ENCODE results near the gene PLS3. TPM values are rescaled to one million over a fixed set of nuclear protein-coding genes. Genes with fewer than 3 reads are reported as not detected.

PLS3 gene
- total RNA-seq, 4 donors from 2014 or later: 76.8 to 84.0 (median 80.8) TPM

DNA sequence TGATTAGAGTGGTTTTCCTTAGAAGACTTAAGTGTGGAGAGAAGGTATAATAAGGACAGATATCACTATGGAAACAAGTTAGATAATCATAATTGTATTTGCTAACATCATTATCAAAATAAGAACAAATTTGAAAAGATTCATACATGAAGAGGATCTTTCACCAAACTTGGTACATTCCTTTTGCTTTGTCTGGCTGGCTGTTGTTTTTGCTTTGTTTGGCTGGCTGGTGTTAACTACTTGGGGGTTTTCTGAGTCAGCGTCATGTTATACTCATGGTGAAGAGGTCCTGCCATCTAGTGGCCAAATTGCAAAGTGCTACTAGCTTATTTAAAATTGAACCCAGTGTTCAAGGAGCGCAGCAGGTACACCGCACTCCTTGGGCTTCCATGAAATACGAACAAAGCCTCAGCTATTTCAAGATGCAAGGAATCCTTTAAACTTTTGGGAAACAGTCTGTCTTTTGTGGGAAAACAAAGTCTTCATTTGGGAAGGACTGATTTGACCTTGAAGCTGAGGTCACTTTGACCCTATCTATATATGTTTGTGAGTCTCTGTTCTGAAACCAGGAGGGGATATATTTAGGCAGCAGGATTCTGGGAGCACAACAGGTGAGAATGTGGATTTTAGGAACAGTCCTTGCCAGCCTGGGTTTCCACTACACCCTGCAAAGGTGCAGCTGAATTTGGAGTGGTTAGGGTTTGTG lies 129.7 kb downstream of the PLS3 start:
- intact Hi-C loops (cut with DNase I): loop anchor here (2.0 kb wide), 1 partner anchor 360 kb away; no protein-coding TSS in a partner anchor
- no peak for DNase-seq (ENCODE audit: extremely low spot score)
- 0% methylated on average over 4 of the region's 4 CpGs for WGBS
- Histone ChIP-seq H3K4me3 (peak overlapping the region in 2 of 4 donors; percentile 7 to 12), H3K27me3 (no peaks in the 10 kb centered on the region), H3K4me1 (peaks cover 0 to 11% (median 7%) of the 10 kb centered on the region in 4 donors), H3K9me3 (no peaks in the 10 kb centered on the region), H3K36me3 (no peaks in the 10 kb centered on the region), H3K27ac (replicated peaks in 1 of 4) (peak overlapping the region; percentile 45 to 63 (median 47))
- TF ChIP-seq EP300 (IDR thresholded peaks at IDR 0.05): no peak
- TF ChIP-seq POLR2A (IDR thresholded peaks at IDR 0.05; ENCODE audit: low read depth): no peak
- no peak for TF ChIP-seq POLR2AphosphoS5 (IDR thresholded peaks at IDR 0.05)
- TF ChIP-seq, protein P1, sequence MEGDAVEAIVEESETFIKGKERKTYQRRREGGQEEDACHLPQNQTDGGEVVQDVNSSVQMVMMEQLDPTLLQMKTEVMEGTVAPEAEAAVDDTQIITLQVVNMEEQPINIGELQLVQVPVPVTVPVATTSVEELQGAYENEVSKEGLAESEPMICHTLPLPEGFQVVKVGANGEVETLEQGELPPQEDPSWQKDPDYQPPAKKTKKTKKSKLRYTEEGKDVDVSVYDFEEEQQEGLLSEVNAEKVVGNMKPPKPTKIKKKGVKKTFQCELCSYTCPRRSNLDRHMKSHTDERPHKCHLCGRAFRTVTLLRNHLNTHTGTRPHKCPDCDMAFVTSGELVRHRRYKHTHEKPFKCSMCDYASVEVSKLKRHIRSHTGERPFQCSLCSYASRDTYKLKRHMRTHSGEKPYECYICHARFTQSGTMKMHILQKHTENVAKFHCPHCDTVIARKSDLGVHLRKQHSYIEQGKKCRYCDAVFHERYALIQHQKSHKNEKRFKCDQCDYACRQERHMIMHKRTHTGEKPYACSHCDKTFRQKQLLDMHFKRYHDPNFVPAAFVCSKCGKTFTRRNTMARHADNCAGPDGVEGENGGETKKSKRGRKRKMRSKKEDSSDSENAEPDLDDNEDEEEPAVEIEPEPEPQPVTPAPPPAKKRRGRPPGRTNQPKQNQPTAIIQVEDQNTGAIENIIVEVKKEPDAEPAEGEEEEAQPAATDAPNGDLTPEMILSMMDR (IDR thresholded peaks at IDR 0.05): peak; percentile 77 to 85 (median 77)

DNA sequence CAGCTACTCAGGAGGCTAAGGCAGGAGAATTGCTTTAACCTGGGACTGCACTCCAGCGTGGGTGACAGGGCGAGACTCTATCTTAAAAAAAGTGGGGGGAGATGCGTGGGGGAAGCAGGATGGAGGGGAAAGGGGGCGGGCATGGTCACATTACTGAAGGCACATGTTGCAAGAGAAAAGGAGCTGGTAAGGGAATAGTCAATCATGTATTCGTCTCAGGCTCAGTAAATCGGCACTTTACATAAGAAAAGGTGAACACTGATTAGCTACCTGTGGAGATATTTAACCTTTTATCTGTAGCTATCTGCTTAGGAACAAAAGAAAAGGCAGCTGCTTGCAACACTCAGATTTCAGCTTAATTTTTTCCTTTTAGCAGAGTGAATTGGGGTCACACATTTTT lies 132.5 kb downstream of the PLS3 start:
- no peaks in the 10 kb centered on the region for H3K9me3 ChIP-seq
- peaks cover 0 to 11% (median 7%) of the 10 kb centered on the region in 4 donors for H3K4me1 ChIP-seq
- H3K27me3 ChIP-seq: no peaks in the 10 kb centered on the region
- intact Hi-C loops (cut with DNase I): no loop called here
- no peak for TF ChIP-seq POLR2AphosphoS5 (IDR thresholded peaks at IDR 0.05)
- no peak for TF ChIP-seq POLR2A (IDR thresholded peaks at IDR 0.05; ENCODE audit: low read depth)
- TF ChIP-seq, protein P1 (IDR thresholded peaks at IDR 0.05): no peak
- no peak for TF ChIP-seq EP300 (IDR thresholded peaks at IDR 0.05)
- 52% methylated on average over 6 of the region's 6 CpGs for WGBS
- no peaks in the 10 kb centered on the region for H3K36me3 ChIP-seq
- H3K4me3 ChIP-seq: no peak overlapping the region
- no peak overlapping the region for H3K27ac ChIP-seq (replicated peaks in 1 of 4)
- no peak for DNase-seq (ENCODE audit: extremely low spot score)

DNA sequence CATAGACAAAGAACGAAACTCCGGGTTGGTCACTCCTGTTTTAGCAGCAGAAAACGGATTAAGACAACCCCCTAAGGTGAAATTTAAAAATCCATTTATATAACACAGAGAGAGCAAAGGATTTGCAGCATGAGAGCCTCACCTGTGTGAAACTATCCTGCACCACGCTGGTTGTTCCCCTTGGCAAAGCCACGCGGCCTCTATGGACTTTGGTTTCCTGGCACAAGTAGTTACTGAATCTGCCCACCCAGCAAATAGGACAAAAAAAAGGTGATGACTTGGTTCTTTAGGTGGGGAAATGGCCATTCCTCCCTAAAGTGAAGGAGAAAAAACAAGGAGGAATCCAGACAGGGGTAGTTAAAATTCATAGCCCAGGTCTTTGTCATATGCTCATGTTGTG lies 133.1 kb downstream of the PLS3 start:
- no peak overlapping the region for H3K27ac ChIP-seq (replicated peaks in 1 of 4)
- peaks cover 0 to 11% (median 7%) of the 10 kb centered on the region in 4 donors for H3K4me1 ChIP-seq
- no peak for TF ChIP-seq POLR2AphosphoS5 (IDR thresholded peaks at IDR 0.05)
- H3K27me3 ChIP-seq: no peaks in the 10 kb centered on the region
- no peak for DNase-seq (ENCODE audit: extremely low spot score)
- no peaks in the 10 kb centered on the region for H3K9me3 ChIP-seq
- intact Hi-C loops (cut with DNase I): no loop called here
- no peak overlapping the region for H3K4me3 ChIP-seq
- no peaks in the 10 kb centered on the region for H3K36me3 ChIP-seq
- 40% methylated on average over 6 of the region's 6 CpGs for WGBS

DNA sequence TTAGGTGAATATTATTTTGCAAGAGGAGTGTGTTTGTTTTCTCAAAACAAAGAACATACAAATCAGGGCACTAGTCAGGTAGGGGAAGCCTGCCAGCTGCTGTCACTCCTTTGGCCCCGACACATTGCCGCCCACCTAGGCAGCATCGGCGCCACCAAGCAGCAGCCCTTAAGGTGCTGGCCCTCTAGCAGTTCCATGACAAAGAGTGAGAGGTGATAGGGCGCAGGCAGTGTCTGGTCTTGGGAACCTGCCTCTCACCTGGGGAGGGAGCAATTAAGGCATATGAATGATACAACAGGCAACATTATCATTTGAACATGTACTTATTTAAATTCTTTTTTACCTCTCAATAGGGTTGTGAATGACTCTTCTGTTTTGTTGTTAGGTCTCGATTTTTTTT lies 135.1 kb downstream of the PLS3 start:
- no peaks in the 10 kb centered on the region for H3K36me3 ChIP-seq
- DNase-seq (ENCODE audit: extremely low spot score): no peak
- H3K27ac ChIP-seq (replicated peaks in 1 of 4): no peak overlapping the region
- no peaks in the 10 kb centered on the region for H3K4me1 ChIP-seq
- WGBS: 49% methylated on average over 6 of the region's 6 CpGs
- H3K27me3 ChIP-seq: no peaks in the 10 kb centered on the region
- H3K4me3 ChIP-seq: no peak overlapping the region
- TF ChIP-seq POLR2A (IDR thresholded peaks at IDR 0.05; ENCODE audit: low read depth) (no peak), POLR2AphosphoS5 (IDR thresholded peaks at IDR 0.05) (no peak), EP300 (IDR thresholded peaks at IDR 0.05) (no peak)
- TF ChIP-seq, protein P1 (IDR thresholded peaks at IDR 0.05): no peak
- no peaks in the 10 kb centered on the region for H3K9me3 ChIP-seq
- intact Hi-C loops (cut with DNase I): no loop called here

DNA sequence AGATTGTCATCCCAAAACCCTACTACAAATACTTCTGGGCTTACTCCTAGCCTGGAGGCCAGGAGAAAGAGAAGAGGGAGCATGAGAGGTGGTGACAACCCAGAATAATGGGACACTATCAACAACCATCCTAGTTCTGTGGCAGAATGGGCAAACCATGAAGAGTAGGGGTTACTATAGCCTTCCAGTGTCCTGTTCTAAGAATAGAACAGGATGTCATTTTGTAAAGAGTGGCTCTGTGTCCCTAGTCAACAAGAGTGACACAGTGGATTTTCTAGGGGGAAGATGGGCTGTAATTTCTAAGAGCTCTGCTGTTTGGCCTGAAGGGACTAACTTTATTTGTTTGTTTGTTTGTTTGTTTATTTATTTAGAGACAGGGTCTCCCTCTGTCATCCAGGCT lies 136.0 kb downstream of the PLS3 start:
- Histone ChIP-seq H3K36me3 (no peaks in the 10 kb centered on the region), H3K27me3 (no peaks in the 10 kb centered on the region), H3K27ac (replicated peaks in 1 of 4) (no peak overlapping the region), H3K4me3 (no peak overlapping the region), H3K4me1 (no peaks in the 10 kb centered on the region), H3K9me3 (no peaks in the 10 kb centered on the region)
- DNase-seq (ENCODE audit: extremely low spot score): no peak
- no peak for TF ChIP-seq POLR2A (IDR thresholded peaks at IDR 0.05; ENCODE audit: low read depth)
- no peak for TF ChIP-seq POLR2AphosphoS5 (IDR thresholded peaks at IDR 0.05)
- TF ChIP-seq EP300 (IDR thresholded peaks at IDR 0.05): no peak
- TF ChIP-seq, protein P1 (IDR thresholded peaks at IDR 0.05): no peak
- intact Hi-C loops (cut with DNase I): no loop called here
